ENCODE measurements around the gene CDC37.

Gene CDC37

DNA sequence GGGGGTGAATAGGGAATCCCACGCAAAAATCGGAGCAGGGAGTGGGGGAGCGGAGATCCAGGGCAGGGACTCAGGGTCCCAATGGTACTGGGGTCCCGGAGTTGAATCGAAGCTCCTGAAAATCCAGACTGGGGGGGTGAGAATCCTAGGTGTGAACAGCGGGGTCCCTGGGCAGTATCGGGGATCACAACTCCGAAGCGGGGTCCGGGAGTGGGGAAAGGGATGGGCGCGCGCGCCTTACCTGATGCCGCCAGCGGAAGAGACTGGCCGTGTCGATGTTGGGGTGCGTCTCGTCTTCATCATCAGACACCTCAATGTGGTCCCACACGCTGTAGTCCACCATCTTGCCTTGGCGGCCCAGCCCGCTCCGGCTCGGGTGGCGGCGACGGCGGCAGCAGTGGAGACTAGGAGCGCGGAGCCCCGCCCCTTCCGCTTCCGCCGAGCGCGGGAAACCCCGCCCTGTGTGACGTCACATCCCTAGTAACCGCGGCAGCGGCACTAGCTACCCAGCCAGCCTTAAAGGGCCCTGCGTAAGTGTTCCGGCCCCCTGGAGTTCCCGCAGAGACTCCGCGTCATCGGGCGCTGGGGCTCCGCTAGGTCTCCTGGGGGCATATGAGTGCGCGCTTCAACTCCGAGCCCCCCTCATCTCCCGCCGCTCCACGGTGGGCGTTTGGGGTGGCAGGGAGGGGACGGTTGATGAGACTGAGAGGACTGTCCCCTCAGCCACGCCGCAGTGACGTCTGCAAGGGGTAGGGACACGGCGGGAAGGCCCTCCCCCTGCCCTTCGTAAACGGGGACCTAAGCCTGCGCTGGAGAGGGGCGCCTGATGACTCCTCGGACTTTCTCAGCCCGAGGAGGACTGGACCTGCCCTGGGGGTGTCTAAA, at the start of gene CDC37:
Gene CDC37 (minus strand): TSS at position 406 of the 885 bp plus-strand sequence. CDS start 63 bp downstream, at position 343.
- peak; percentile 93 for DNase-seq (ENCODE audit: low read depth)

DNA sequence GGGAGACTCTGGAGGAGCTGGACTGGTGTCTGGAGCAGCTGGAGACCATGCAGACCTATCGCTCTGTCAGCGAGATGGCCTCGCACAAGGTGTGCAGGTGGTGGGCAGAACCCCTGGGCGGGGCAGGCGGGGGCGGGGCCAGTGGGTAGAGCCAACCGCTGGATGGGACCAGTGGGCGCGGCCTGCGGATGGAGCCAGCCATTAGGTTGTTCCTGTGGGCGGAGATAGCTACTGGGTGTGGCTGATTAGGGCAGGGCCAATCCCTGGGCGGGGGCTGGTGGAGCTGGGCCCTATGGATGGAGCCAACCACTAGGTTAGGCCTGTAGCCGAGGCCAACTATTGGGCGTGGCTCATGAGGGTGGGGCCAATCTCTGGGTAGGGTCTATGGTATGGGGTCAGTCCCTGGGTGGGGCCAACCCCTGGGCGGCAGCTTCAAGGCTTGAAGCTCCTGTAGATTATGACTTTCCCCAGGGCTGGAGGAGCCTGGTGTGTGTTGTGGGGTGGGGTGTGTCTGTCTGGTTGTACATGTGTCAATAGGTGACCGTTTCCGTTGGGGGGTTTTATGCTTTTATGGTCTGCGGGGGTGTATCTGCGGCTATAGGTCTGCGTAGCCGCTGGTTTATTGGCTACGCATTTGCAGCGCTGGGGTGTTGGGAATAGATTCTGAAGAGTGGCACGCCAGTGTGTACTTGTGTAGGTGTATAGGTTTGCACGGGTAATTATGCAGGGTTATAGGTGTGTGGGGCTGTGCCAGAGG, 47.7 kb upstream of the CDC37 start:
- DNase-seq (ENCODE audit: low read depth) = no peak

DNA sequence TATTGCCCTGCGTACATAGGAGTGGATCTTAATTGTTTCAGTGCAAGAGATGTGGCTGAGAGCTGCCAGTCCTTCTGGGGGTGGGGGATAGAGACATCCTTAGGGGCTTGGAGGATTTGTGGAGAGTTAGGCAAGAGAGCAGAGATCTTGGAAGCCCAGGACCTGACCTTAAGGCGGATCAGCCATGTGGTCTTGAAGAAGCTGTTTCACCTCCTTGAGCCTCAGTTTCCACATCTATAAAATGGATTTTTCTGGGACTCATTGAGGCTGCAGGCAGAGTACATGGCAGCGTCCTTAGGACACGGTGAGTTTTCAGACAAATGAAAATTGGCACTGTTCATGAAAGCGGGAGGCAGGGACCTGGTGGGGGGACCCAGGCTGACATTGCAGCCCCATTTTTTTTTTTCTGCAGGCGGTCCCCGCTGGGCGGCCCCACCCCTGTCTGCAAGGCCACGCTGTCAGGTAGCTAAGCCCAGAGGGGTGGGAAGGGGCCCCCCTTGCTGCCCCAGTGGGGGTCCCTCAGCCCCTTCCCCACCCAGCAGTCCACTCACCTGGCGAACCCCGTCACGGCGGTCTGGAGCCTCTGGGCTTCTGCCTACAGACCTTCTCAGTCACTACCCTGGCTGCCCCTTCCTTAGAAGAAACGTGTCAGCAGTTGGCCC, 47.0 kb upstream of the CDC37 start:
- DNase-seq (ENCODE audit: low read depth) = no peak

DNA sequence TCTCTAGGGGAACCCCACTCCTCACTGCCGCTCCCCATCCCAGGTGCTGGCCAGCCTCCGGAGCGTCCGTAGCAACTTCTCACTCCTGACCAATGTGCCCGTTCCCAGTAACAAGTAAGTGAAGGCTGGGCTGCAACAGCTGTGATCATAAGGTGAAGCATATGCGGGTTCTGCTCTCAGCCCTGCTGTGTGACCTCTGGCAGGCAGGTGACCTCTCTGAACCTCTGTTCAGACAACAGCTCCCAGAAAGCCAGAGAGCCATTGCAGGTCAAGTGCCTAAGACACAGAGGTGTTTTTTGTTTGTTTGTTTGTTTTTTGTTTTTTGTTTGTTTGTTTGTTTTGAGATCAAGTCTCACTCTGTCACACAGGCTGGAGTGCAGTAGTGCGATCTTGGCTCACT, 45.7 kb upstream of the CDC37 start:
- no peak for DNase-seq (ENCODE audit: low read depth)

DNA sequence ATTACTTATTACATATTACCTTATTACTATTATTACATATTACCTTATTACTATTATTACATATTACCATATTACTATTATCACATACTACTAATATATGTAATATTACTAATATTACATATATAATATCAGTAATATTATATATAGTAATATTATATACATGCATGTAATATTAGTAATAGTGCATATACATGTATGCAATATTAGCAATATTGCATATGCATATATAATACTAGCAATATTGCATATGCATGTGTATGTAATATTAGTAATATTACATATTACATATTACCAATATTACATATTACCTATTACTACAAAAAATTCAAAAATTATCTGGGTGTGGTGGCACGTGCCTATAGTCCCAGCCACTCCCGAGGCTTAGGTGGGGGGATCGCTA, 39.4 kb upstream of the CDC37 start:
- no peak for DNase-seq (ENCODE audit: low read depth)

DNA sequence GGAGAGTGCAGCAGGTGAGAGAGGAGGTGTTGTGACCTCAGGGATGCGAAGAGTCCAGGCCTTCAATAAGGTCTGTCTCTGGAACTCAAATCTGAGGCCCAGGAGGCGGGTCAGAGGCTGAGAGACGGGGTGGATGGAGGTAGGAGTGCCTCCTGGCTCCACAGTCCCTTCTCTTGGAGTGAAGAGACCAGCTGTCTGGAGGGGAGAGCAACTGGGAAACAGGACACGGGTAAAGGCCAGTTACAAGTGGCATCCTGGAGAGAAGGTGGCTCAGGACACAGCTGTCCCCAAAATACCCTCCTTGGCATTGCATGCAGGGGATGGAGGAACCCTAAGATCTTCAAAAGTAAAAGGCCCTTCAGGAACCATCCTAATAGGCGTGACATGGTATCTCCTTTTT, 36.2 kb upstream of the CDC37 start:
- no peak for DNase-seq (ENCODE audit: low read depth)

DNA sequence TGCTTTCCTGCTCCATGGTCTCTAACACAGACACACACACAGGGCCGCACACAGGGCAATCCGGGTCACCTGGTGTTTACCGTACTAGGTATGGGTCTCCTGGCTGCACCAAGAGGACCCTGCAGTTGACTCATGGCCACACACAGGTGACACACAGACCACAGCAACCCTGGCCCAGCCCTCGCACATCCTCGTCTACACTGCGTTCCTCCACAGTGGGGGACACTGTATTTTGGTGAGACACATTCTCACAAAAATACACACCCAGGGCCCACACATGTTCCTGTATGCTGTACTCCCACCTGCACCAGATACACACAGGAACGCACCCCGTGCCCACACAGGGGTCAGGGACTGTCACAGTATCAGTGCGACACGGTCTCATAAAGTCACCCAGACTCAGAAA, 29.8 kb upstream of the CDC37 start:
- DNase-seq (ENCODE audit: low read depth) = no peak

DNA sequence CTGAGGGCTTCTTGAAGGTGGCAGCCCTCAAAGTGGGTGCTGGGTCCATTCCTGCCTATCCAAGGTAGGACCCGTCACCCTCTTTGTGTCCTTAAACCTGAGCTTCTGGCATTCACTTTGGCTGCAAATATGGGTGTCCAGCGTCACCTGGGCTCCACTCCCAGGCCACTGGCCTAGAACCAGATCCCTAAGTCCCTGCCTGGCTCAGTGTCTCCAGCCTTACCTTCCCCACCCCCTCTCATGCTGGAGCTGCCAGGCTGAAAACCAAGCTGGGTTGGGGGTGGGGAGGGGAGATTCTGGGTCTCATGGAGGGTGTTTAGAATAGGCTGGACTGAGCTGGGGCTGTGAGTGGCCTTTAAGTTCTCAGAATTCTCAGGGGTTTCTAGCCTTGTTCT, 29.4 kb upstream of the CDC37 start:
- DNase-seq (ENCODE audit: low read depth) = no peak

DNA sequence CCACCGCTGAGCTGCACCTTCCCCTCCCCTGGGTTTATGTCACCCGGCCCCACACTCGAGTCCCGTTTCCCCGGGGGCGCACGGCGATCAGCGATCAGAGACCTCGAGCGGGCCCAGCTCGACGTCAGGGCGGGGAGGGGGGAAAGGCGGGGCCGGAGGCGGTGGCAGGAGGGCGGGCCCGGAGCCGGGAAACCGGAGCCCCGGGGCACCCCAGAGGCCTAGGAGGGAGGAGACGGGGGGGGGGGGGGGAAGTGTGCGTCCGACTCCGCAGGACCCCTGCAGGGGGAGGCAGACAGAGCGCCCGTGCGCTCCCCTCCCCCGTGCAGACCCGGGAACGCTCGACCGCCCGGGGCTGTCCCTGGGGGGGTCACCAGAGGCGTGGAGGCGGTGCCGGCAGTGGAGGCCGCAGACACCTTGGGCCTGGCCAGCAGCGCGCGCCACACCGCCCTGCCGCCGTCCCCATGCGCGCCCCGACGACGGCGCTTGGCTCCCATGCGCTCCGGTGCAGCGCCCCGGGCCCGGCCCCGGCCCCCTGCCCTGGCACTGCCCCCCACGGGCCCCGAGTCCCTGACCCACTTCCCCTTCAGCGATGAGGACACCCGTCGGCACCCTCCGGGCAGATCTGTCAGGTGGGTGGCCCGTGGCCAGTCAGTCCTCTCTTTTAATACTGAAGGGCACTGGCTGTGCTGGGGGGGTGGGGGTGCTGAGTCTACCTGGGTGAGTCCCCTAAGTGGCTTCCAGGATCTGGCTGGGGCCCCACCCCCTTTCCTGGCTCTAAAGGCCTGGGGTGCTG, 28.8 kb upstream of the CDC37 start:
- no peak for DNase-seq (ENCODE audit: low read depth)

DNA sequence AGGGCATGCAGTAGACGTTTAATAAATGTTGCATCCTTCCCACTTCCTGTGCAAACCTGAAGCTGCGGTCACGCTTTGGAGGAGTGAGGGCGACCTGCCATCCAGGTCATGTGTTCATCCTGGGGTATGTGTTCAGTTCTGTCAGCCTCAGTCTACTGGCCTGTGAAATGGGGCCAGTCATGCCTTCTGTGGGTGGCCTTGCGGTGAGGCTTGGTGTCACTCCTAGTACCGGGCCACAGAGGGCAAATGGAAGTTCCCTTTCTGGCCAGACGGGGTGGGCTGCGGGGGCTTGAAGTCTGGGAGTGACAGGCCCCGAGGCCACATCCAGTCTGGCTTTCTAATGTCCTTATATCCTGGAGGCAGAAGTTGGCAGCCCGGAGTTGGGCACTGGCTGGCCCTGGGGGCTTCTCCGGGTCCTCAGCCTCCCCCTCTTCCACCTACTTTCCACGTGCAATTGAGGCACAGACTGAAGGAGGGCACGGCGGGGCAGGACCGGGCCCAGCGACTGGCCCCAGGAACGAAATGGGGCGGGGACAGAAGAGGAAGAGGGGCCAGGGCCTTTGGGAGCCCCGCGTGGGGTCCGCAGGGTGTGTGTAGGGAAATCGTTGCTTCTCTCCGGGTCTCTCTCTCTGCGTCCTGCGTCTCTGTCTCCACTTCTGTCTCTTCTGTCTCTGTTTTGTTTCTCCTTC, 28.1 kb upstream of the CDC37 start:
- peak; percentile 29 for DNase-seq (ENCODE audit: low read depth)

DNA sequence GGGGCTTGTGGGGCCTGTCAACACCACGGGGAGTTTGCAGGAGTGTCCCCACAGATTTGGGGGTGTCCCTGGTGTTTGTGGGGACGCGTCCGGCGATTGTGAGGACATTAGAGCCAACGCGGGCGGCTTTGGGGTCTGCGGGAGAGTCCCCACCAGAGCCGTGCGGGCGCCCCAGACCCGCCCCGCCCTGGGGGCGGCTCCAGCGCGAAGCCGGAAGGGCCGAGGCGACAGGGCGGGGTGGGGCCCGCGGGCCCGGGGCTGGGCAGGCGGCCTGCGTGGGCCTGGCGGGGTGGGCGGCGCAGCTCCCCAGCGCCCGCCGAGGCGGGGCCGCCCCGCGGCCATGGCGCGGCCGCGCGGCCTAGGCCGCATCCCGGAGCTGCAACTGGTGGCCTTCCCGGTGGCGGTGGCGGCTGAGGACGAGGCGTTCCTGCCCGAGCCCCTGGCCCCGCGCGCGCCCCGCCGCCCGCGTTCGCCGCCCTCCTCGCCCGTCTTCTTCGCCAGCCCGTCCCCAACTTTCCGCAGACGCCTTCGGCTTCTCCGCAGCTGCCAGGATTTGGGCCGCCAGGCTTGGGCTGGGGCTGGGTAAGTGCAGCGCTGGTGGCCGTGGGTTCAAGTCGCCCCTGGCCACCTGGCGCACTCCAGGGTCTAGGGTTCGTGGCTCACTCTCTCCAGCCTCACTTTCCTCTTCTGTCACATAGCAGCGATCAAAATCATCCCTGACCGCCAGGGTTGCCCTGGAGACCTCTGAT, 27.3 kb upstream of the CDC37 start:
- peak; percentile 32 for DNase-seq (ENCODE audit: low read depth)

DNA sequence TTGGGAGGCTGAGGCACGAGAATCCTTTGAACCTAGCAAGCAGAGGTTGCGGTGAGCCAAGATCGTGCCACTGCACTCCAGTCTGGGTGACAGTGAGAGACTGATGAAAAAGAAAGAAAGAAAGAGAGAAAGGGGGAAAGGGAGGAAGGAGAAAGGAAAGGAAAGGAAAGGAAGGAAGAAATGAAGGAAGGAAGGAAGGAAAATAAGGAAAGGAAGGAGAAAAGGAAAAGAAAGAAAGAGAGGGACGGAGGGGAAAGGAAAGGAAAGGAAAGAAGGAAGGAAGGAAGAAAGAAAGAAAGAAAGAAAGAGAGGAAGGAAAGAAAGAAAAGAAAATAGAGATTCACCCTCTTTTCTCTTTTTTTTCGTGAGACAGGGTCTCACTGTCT, 25.6 kb upstream of the CDC37 start:
- no peak for DNase-seq (ENCODE audit: low read depth)

DNA sequence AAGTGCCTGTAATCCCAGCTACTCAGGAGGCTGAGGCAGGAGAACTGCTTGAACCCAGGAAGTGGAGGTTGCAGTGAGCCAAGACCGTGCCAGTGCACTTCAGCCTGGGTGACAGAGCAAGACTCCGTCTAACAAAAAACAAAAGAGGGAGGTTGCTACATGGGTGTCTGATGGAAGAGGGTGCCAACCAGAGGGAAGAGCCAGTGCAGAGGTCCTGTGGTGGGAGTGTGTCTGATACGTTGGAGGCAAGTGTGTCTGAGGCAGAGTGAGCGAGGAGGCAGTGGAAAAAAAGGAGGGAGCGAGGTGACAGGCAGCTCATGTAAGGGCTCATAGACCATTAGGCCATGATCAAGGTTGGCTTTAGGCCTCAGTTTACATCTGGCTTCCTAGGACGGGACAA, 23.8 kb upstream of the CDC37 start:
- DNase-seq (ENCODE audit: low read depth) = no peak

DNA sequence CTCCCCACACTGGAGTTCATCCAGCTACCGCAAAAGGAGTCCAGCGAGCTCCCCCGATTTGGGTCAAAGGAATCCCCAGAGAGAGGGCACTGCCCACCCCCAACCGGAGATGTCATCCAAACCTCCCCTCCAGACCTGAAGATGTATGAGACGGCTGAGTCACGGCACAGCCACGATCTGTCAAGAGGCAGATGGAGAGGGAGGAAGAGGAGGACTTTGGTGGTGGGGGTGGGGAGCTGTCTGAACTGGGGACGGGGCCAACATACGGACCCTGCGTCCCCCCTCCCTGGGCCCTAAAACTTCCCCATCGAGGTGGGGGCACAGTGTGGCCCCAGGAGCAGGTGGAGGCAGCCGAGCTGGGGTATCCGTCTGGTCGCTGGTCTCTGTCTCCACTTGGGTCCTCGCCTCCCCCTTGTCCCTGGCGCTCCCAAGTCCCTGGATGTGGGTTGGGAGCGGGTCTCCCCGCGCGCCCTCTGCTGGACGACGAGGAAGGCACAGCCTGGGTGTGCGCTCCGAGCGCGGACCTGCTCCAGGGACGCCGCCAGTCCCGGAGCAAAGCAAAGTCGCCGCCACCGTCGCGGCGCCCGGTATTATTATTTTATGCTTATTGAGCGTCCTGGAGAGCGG, 20.8 kb upstream of the CDC37 start:
- DNase-seq (ENCODE audit: low read depth) = peak; percentile 46

DNA sequence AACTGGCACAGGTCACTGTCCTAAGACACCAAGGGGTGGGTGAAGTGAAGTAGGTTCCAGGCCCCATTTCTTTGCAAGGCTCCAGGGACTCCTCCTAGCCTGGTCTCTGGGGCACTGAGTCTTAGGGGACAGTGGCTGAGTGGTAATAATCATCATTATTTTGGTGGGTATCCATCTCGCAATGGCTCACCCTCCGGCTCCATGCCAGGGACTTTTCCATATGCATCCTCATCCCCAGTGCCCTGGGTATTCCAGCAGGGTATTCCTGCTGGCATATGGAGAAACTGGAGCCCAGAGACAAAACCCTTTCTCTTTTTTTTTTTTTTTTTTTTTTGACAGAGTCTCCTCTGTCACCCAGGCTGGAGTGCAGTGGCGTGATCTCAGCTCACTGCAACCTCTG, 19.5 kb upstream of the CDC37 start:
- DNase-seq (ENCODE audit: low read depth) = no peak

DNA sequence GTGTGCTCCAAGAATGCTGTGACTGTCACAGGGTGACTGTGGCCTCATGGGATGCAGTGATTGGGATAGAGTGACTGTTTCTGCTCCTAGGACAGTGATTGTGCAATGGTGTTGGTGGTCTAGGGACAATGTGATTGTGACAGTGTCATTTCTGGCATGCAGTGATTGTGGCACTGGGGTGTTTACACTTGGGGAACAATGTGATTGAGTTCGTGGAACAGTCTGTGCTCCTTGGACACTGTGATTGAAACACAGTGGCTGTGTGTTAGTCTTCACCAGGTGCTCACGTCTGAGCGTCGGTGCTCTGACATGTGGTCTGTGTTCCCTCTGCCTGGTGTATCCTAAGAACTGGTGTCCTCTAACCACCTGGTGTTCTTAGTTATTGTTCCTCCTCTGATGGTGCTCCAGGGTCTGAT, 18.7 kb upstream of the CDC37 start:
- DNase-seq (ENCODE audit: low read depth) = no peak

DNA sequence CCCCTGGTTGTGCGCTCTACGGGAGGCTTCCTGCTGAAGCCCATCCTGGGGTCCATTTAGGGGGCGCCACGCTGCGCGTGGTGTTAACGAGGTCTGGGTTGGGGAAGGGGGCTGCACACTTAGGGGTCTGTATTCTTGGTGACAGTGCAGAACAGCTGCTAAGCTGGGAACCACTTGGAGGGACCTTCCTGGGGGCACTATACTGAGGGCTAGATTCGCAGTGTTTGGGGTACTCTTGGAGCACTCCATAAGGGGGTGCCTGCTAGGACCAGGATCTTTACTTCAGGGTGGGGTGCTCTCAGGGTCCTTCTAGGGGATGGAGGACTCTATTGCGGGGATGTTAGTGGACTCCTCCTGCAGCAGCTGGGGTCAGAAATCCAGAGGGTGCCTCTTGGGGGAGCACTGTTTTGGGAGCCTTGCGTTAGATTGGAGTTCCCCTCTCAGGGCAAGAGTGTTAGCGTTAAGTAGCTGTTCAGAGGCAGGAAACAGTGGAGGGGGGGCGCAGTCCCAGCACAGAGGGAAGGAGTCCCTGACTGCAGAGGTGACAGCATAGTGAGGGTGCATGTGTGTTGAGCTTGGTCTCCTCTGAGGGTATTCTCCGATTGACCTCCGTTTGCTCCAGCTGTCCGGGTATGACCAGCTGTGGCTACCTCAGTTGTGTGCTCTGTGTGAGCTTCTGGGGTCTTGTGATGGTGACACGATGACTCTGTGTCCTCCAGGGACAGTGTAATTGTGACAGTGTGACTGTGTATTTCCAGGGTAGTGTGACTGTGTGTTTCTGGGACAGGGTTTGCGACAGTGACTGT, 18.1 kb upstream of the CDC37 start:
- no peak for DNase-seq (ENCODE audit: low read depth)

DNA sequence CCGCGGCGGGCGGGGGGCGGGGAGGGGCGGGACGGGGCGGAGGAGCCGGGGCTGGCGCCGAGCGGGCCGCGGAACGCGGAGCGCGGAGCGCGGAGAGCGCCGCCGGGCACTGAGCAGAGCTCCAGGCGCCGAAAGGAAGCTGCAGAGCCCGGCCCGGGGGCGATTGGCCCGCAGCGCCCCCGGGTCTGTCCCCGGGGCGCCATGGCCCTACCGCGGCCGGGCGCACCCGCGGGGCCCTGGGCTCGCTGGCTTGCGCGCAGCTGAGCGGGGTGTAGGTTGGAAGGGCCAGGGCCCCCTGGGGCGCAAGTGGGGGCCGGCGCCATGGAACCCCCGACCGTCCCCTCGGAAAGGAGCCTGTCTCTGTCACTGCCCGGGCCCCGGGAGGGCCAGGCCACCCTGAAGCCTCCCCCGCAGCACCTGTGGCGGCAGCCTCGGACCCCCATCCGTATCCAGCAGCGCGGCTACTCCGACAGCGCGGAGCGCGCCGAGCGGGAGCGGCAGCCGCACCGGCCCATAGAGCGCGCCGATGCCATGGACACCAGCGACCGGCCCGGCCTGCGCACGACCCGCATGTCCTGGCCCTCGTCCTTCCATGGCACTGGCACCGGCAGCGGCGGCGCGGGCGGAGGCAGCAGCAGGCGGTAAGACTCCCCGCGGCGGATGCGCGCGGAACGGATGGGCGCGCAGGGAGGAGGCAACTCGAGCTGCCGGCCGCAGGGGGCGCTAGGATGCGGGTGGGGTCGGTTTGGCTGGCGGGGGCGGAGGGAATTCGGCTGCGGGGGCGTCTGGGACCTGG, 17.3 kb upstream of the CDC37 start, which contains the start of gene PDE4A:
Gene PDE4A (plus strand): TSS at position 95 of the 796 bp plus-strand sequence. CDS start 227 bp downstream, at position 322.
- peak; percentile 38 for DNase-seq (ENCODE audit: low read depth)
